IMR-90 (cell line): Measurements from ENCODE around the gene POMGNT2.

Experiments used
- POLR2A ChIP-seq: IDR thresholded peaks from 2 replicates; pipeline ENCODE4 v1.6.1; 2012; ENCODE audit warnings: mild to moderate bottlenecking, low read depth, low read length
- RFX5 ChIP-seq: IDR thresholded peaks from 2 replicates; pipeline ENCODE4 v1.8.0; 2012; ENCODE audit warnings: low read depth, mild to moderate bottlenecking, low read length, moderate library complexity
- TF ChIP-seq, protein P1 (sequence below): conservative IDR thresholded peaks from 2 replicates; pipeline ENCODE4 v1.5.1; 2012; ENCODE audit warnings: mild to moderate bottlenecking, low read depth, low read length, improper control_type of control experiment

DNA sequence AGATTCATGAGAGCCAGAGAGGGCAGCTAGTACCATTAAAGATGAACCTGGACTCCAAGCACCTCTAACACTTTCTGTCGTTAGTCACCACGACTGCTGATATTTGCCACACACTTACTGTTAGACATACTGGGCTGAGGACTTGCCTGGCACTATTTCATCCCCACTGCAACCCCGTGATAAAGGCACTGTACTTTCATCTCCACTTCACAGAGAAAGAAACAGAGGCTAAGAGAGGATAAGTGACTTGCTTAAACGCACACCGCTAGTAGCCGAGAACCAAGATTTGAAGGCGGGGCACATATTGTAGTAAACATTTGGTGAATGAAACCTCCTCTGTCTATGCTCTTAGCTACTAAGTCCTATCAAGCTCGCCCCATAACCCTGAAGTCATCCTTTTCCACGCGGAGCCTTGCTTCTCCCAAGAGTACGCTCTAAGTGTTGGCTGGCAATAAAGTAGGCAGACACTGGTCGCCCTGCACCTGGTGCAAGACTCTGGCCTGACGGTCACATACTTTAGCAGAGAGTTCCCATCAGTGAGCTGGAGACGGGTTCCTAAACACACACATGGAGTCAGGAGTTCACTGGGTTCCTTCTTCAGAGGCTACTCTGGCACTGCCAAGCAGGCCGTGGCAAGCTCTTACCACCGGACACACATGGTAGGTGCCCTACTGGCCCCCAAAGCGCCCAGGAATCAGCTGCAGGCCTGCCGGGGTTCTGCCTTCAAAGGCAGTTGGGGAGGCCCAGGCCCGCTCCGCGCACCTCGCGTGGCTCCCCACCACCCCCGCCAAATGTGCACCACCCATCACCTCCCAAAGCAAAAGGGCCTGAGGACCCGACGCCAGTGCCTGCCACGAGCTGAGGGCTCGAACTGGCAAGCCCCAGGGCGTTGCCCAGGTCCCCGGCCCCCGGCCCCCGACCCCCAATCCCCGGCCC is 951 bp downstream of the POMGNT2 start:
- no peak for TF ChIP-seq POLR2A
- no peak for TF ChIP-seq RFX5
- TF ChIP-seq, protein P1, sequence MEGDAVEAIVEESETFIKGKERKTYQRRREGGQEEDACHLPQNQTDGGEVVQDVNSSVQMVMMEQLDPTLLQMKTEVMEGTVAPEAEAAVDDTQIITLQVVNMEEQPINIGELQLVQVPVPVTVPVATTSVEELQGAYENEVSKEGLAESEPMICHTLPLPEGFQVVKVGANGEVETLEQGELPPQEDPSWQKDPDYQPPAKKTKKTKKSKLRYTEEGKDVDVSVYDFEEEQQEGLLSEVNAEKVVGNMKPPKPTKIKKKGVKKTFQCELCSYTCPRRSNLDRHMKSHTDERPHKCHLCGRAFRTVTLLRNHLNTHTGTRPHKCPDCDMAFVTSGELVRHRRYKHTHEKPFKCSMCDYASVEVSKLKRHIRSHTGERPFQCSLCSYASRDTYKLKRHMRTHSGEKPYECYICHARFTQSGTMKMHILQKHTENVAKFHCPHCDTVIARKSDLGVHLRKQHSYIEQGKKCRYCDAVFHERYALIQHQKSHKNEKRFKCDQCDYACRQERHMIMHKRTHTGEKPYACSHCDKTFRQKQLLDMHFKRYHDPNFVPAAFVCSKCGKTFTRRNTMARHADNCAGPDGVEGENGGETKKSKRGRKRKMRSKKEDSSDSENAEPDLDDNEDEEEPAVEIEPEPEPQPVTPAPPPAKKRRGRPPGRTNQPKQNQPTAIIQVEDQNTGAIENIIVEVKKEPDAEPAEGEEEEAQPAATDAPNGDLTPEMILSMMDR, result no peak
